HUES64 (cell line): ENCODE results near the gene LY9.

Experiments
- H3K27ac ChIP-seq: 2 replicates; pipeline ENCODE4 v1.7.0; 2013; ENCODE audit warnings: low read depth, low read length, inconsistent platforms
- H3K27me3 ChIP-seq: 2 replicates; pipeline ENCODE4 v1.6.1; 2013; ENCODE audit warnings: mild to moderate bottlenecking, low read length; ENCODE audit not compliant: insufficient read depth
- H3K36me3 ChIP-seq: 2 replicates; pipeline ENCODE4 v1.6.1; 2013; ENCODE audit warnings: mild to moderate bottlenecking, low read length; ENCODE audit not compliant: insufficient read depth
- H3K4me1 ChIP-seq: 2 replicates; pipeline ENCODE4 v1.6.1; 2013; ENCODE audit warnings: mild to moderate bottlenecking, low read length, moderate library complexity; ENCODE audit not compliant: insufficient read depth
- H3K4me3 ChIP-seq: 2 replicates; pipeline ENCODE4 v1.5.1; 2013; ENCODE audit warnings: mild to moderate bottlenecking, low read length, moderate library complexity
- H3K9ac ChIP-seq: 2 replicates; pipeline ENCODE4 v1.6.1; 2013; ENCODE audit warnings: mild to moderate bottlenecking, low read depth, low read length
- H3K9me3 ChIP-seq: 2 replicates; pipeline ENCODE4 v1.6.1; 2013; ENCODE audit warnings: low read depth, low read length; ENCODE audit not compliant: insufficient read depth
- WGBS: fragments of 150-250, 120-280 bp; methylation state at CpG from one replicate; pipeline ENCODE4 v1.1.7; 2013; ENCODE audit warnings: missing lambda C conversion rate; 5-methylcytosine and 5-hydroxymethylcytosine counted together

The LY9 gene

GRCh38 chr1:160807738-160808137 is 11.8 kb downstream of the LY9 start:
- H3K27me3 ChIP-seq: no peaks in the 10 kb centered on the region
- peaks cover 12% of the 10 kb centered on the region for H3K4me1 ChIP-seq
- WGBS: 89% methylated on average over 2 of the region's 2 CpGs
- no peak overlapping the region for H3K27ac ChIP-seq
- no peak overlapping the region for H3K9ac ChIP-seq
- H3K9me3 ChIP-seq: 0 out of 2 replicates have a peak, but pooled peaks cover 3% of the 10 kb centered on the region
- no peak overlapping the region for H3K4me3 ChIP-seq
- no peaks in the 10 kb centered on the region for H3K36me3 ChIP-seq

DNA sequence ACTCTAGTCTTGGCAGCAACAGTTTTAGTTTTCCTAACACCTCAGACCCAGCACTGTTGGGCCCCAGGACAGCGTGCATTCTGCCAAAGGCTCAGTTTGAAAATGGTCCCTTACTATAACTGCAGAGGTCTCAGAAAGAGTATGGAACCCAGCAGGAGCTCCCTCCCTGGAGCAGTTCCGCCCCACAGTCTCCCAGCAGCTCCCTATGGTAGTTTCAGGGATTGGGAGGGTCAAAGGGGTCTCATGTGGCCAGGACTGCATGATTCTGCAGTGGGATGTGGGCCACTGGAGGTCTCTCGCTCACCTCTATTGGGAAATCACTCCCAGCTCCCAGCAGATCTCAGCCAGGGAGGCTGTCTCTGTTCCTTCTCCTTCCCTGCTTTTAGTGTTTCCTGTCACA is 12.3 kb downstream of the LY9 start:
- H3K27me3 ChIP-seq: no peaks in the 10 kb centered on the region
- WGBS: 90% methylated on average over 3 of the region's 3 CpGs
- H3K4me3 ChIP-seq: no peak overlapping the region
- H3K27ac ChIP-seq: no peak overlapping the region
- peaks cover 12% of the 10 kb centered on the region for H3K4me1 ChIP-seq
- H3K9me3 ChIP-seq: 0 out of 2 replicates have a peak, but pooled peaks cover 3% of the 10 kb centered on the region
- H3K36me3 ChIP-seq: no peaks in the 10 kb centered on the region
- no peak overlapping the region for H3K9ac ChIP-seq

DNA sequence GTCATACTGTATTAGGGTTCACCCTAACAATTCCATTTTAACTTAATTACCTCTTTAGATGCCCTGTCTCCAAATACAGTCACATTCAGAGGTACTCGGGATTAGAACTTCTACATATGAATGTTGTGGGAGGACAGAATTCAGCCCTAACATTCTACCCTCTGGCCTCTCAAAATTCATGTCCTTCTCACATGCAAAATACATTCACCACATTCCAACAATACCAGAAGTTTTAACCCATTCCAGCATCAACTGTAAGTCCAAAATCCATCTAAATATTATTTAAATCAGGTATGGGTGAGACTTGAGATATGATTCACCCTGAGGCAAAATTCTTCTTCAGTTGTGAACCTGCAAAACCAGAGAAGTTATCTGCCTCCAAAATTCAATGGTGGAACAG is 14.5 kb downstream of the LY9 start:
- Histone ChIP-seq H3K9ac (no peak overlapping the region), H3K4me1 (peaks cover 12% of the 10 kb centered on the region), H3K27me3 (no peaks in the 10 kb centered on the region), H3K4me3 (no peak overlapping the region), H3K36me3 (no peaks in the 10 kb centered on the region), H3K9me3 (0 out of 2 replicates have a peak, but pooled peaks cover 3% of the 10 kb centered on the region), H3K27ac (peak overlapping the region; percentile 34; the same call in 1 of the 2 replicates)
- whole genome bisulfite sequencing: no CpG with 5 or more reads among the region's 1 CpG

DNA sequence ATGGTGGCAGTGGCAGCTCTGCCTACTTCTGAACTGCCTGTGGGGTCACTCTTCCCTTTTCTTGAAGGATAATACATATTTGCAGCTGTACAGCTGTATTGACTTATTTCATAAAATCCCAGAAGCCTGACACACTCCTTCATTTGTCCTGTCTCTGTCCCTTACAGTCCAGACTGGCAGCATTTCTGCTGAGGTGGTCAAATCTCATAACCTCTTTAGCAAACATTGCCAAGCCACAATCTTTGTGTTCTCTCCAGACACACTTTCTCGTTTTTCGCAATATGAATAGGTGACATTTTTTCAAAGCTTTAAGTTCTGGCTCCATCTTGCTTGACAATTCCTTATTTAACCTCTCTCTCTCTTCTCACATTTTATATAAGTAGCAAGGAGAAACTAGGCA is 15.2 kb downstream of the LY9 start:
- Histone ChIP-seq H3K4me3 (no peak overlapping the region), H3K36me3 (no peaks in the 10 kb centered on the region)

DNA sequence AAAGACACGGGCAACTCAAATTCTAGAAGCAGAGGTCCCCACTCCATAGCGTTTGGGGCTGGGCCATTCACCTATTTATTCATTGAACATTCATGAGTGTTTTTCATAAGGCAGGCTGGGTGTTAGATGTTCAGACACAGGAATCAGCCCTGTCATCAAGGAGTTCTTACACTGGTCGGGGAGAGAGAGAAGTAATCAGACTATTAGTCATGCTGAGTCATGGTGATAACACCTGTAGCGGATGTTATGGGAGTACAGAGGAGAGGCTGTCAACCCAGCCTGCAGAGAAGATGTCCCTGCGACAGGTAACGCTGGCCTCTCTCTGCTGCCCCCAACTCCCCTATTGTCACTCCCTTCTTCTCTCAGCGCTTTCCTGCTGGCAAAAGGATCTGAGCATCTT is 17.2 kb downstream of the LY9 start:
- H3K27ac ChIP-seq: no peak overlapping the region
- H3K36me3 ChIP-seq: no peaks in the 10 kb centered on the region

More for the DNA sequence above, 15.2 kb downstream of the LY9 start:
- 94% methylated on average over 2 of the region's 2 CpGs for WGBS
- Histone ChIP-seq H3K9me3 (0 out of 2 replicates have a peak, but pooled peaks cover 3% of the 10 kb centered on the region), H3K27me3 (no peaks in the 10 kb centered on the region), H3K27ac (peak overlapping the region; percentile 29; the same call in 1 of the 2 replicates), H3K9ac (no peak overlapping the region), H3K4me1 (peaks cover 12% of the 10 kb centered on the region)

GRCh38 chr1:160814316-160814715 is 18.3 kb downstream of the LY9 start:
- no peaks in the 10 kb centered on the region for H3K9me3 ChIP-seq
- no peak overlapping the region for H3K27ac ChIP-seq
- H3K4me3 ChIP-seq: no peak overlapping the region
- H3K27me3 ChIP-seq: no peaks in the 10 kb centered on the region
- 91% methylated on average over 6 of the region's 6 CpGs for WGBS
- H3K4me1 ChIP-seq: peaks cover 18% of the 10 kb centered on the region
- no peaks in the 10 kb centered on the region for H3K36me3 ChIP-seq
- no peak overlapping the region for H3K9ac ChIP-seq

More for the DNA sequence above, 17.2 kb downstream of the LY9 start:
- WGBS: 93% methylated on average over 7 of the region's 7 CpGs
- no peak overlapping the region for H3K9ac ChIP-seq
- H3K4me3 ChIP-seq: no peak overlapping the region
- no peaks in the 10 kb centered on the region for H3K27me3 ChIP-seq
- H3K4me1 ChIP-seq: peaks cover 14% of the 10 kb centered on the region
- no peaks in the 10 kb centered on the region for H3K9me3 ChIP-seq

DNA sequence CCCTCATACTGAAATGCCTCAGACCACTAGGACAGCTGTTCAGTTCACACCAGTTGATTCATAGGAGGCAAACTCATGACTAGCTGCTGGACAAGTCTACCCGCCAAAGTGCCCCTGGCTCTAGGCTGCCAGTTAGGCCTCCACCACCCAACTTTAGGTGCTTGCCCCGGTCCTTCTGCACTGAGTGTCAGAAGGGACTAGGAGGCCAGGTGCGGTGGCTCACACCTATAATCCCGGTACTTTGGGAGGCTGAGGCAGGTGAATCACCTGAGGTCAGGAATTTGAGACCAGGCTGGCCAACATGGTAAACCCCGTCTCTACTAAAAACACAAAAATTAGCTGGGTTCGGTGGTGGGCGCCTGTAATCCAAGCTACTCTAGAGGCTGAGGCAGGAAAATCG is 18.9 kb downstream of the LY9 start:
- H3K4me3 ChIP-seq: no peak overlapping the region
- no peaks in the 10 kb centered on the region for H3K36me3 ChIP-seq
- 97% methylated on average over 8 of the region's 8 CpGs for whole genome bisulfite sequencing
- no peak overlapping the region for H3K9ac ChIP-seq
- peaks cover 16% of the 10 kb centered on the region for H3K4me1 ChIP-seq
- no peaks in the 10 kb centered on the region for H3K27me3 ChIP-seq
- H3K27ac ChIP-seq: no peak overlapping the region
- H3K9me3 ChIP-seq: no peaks in the 10 kb centered on the region

GRCh38 chr1:160818207-160818937 is 22.4 kb downstream of the LY9 start:
- Histone ChIP-seq H3K27me3 (no peaks in the 10 kb centered on the region), H3K36me3 (no peaks in the 10 kb centered on the region), H3K27ac (no peak overlapping the region), H3K4me1 (peaks cover 7% of the 10 kb centered on the region), H3K4me3 (no peak overlapping the region), H3K9me3 (no peaks in the 10 kb centered on the region), H3K9ac (no peak overlapping the region)
- WGBS: 86% methylated on average over 6 of the region's 9 CpGs

- Histone ChIP-seq H3K27ac (no peak overlapping the region), H3K36me3 (no peaks in the 10 kb centered on the region), H3K27me3 (no peaks in the 10 kb centered on the region), H3K4me3 (no peak overlapping the region), H3K9me3 (no peaks in the 10 kb centered on the region), H3K4me1 (peaks cover 7% of the 10 kb centered on the region), H3K9ac (no peak overlapping the region)
- WGBS: 66% methylated on average over 3 of the region's 3 CpGs
Measured at GRCh38 chr1:160819186-160819585, 23.2 kb downstream of the LY9 start.

- Histone ChIP-seq H3K9ac (no peak overlapping the region), H3K4me3 (no peak overlapping the region)
- WGBS: 85% methylated on average over 7 of the region's 8 CpGs
Measured at GRCh38 chr1:160821627-160822026, 25.7 kb downstream of the LY9 start.

DNA sequence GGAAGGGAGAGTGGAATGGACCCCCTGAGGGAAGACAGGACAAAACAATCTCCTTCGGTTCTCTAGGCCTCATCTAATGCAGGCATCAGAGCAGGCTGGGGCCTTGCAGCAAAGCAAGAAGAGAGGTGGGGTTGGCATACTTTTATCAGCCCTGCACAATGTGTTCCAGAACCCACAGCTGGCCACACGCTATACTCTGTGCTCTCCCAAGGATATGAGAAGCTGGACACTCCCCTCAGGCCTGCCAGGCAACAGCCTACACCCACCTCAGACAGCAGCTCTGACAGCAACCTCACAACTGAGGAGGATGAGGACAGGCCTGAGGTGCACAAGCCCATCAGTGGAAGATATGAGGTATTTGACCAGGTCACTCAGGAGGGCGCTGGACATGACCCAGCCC is 27.3 kb downstream of the LY9 start:
- no peak overlapping the region for H3K4me3 ChIP-seq
- H3K36me3 ChIP-seq: no peaks in the 10 kb centered on the region
- H3K9me3 ChIP-seq: no peaks in the 10 kb centered on the region
- peaks cover 3% of the 10 kb centered on the region for H3K4me1 ChIP-seq
- 91% methylated on average over 3 of the region's 3 CpGs for WGBS
- H3K27me3 ChIP-seq: no peaks in the 10 kb centered on the region
- no peak overlapping the region for H3K9ac ChIP-seq
- no peak overlapping the region for H3K27ac ChIP-seq

More at GRCh38 chr1:160821627-160822026, 25.7 kb downstream of the LY9 start:
- Histone ChIP-seq H3K36me3 (no peaks in the 10 kb centered on the region), H3K27me3 (no peaks in the 10 kb centered on the region), H3K4me1 (peaks cover 7% of the 10 kb centered on the region), H3K9me3 (no peaks in the 10 kb centered on the region), H3K27ac (no peak overlapping the region)
